DMS53 treated with DMSO at 0.1 percent for 48 hours (cell line): Measurements from ENCODE around the gene LYSMD1.

ENCODE experiments used
- DNase-seq: peaks from one replicate; lab custom pipeline; 2025; ENCODE audit not compliant: unreplicated experiment; lab: John Stamatoyannopoulos, UW

The LYSMD1 gene

DNA sequence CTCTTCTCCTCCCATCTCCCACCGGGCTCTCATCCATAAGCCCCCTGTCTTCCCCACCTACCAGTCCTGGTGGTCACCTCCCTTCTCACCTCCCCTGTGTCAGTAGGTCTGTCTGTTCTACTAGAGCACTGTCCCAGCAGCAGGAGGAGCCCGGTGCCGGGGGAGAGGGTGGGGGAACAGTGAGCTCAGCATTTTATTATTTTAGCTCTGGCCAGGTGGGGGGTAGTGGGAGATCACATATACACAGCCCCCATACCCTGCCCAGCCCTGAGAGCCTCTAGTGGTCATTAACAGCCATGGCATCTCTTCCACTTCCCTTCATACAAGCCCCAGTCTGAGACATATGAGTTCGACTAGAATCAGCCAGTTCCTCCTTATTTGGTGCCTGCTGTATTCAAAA lies 10.2 kb upstream of the LYSMD1 start, which contains the start of gene TMOD4:
Gene TMOD4, minus strand, starts transcription at position 119 of the 400 bp plus-strand sequence. CDS start 1,106 bp downstream, outside the sequence.
- no peak for DNase-seq

DNA sequence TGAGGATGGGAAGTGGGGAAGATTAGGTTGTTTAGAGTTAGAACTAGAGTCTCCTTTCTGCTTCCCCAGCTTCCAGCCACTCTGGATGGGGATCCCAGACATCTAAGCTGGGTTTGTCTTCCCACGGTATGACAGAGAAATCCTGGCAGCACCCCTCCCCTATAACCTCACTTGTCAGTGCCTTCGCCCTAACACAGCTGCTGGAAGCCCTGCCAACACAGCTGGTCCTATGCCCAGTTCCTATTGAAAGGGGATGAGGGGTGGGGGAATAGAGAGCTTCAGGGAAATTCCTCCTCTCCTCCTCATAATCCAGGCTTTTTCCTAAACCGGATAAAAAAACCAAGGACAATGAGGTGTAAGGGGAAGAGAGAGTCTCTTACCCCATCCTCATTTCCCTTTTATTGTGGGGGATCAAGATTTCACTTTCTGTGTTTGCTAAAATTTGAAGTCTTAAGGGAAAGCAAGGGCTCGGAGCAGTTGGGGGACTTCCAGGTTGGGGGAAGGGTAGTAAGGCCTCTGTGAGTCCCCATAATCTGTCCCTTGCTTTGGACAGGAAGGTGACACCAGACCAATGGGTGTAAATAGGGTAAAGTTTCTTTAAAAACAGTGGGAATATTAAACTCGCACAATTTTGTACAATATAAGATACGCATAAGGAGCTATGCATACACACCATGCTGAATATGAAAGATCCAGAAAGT lies 9.5 kb upstream of the LYSMD1 start:
- DNase-seq = no peak

DNA sequence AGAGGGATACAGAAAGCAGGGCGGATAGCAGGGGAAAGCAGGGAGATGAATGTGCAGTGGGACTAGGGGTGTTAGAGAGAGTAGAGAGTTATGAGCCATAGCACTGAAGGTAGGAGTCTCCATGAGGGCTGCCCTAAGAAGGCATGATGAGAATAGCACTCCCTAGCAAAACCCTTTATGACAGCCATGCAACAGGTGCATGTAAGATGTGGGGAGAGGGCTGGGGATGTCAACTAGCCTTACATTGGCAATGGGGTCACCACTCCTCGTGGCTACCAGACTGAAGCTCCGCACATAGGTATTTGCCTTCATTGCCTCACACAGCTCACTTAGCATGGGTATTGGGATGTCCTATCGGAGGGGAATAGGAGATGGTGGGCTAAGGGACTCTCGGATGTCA lies 5.5 kb upstream of the LYSMD1 start:
- no peak for DNase-seq

- DNase-seq = no peak
Measured at GRCh38 chr1:151167116-151167515, 1.4 kb upstream of the LYSMD1 start.

DNA sequence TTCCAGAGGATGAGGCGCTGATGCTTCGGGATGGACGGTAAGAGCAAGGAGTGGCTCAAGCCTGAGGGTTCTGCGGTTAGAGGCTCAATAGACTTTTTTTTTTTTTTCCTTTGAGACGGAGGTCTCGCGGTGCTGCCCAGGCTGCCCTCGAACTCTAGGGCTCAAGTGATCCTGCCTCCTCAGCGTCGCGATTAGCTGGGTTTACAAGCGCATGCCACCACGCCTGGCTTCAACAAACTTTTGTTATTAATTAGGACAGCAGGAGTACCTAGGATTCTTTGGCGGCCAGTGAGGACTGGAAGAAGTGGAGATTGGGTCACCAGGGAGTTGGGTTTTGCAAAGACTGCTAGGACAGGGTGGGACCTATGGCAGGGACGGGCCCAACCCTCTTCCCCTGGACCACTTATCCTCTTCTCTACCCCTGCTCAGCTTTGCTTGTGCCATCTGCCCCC lies 829 bp upstream of the LYSMD1 start:
- DNase-seq = no peak

- no peak for DNase-seq
Measured at GRCh38 chr1:151165281-151165737, 393 bp downstream of the LYSMD1 start.

DNA sequence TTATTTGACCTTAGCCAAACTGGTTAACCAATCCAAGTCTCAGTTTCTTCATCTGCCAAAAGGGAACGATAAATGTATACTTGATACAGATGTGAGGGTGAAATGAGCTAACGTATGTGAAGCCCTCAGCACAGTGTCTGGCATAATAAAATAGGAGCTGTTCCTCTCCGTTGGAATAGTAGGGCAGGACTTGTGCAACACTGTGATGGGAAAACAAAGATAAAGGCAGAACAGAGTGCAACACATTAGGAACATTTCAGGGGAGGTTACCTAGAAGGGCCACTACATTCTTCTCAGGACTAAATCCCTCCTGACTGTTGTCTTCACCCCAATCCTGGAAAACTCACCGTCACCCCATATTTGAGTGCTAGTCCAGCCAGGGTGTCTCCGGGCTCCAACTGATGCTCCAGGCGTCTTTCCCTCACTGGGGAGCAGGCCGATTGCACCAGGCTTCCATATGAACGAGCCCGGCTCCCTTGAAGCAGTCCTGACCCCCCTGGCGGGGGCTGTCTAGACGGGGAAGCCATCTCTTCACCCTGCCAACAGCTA lies 896 bp downstream of the LYSMD1 start:
- no peak for DNase-seq

- DNase-seq = no peak
Measured at GRCh38 chr1:151159373-151159772, 6.3 kb downstream of the LYSMD1 start.

GRCh38 chr1:151158751-151159251 lies 6.9 kb downstream of the LYSMD1 start:
- DNase-seq = no peak

DNA sequence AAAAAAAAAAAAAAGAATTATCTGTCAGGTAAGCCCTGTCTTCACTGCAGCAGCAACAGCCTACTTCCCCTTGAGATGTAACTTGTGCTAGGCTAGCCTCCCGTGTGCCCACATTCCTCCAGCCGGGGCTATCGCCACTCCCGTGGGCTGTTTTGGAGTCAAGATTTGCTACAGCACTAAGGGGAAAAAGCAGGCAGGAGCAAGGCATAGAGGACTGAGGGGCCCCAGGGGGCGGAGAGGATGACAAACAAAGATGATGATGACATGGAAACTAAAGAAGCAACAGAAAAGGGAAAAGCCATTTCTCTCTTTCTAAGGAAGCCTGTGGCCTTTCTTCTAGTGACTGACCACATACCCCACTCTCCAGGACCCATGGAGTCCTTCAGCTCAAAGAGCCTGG lies 7.4 kb downstream of the LYSMD1 start:
- no peak for DNase-seq

GRCh38 chr1:151157067-151157531 lies 8.6 kb downstream of the LYSMD1 start:
- no peak for DNase-seq

DNA sequence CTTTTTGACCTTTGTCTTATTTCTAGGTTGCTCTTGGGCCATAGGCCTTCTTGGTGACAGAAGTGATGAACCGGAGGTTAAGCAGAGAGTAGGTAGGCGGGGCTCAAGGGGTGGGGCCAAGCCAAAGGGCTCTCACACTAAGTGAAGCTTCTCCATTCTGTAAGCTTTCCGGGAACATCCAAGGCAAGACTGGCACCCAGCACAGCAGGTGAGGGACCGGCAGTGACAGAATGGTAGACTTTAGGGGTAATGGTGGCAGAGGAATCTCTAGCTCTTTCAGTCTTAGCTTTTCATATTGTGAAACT lies 9.2 kb downstream of the LYSMD1 start, which contains the start of gene TNFAIP8L2:
Gene TNFAIP8L2, plus strand, starts transcription at position 135 of the 305 bp plus-strand sequence. CDS start 2,049 bp downstream, outside the sequence.
- DNase-seq = no peak

- no peak for DNase-seq
Measured at GRCh38 chr1:151147665-151148064, 18.0 kb downstream of the LYSMD1 start.

DNA sequence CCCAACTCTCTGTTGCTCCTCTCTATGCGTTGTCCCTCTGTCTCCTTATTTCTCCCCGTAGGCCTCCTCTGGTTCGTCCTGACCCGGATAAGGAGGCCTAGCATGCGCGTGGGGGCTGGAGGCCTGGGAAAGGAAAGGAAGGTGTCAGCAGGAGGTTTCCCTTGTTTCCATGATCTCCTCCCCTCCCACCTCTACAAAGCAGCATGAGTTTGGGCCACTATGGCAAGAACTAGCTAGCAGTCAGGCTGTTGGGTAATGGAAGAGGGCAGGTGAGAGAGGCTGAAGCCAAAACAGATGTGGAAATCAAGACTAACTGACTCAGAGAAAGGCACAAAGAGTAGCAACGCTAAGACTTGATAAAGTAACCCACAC lies 18.6 kb downstream of the LYSMD1 start:
- DNase-seq = no peak

DNA sequence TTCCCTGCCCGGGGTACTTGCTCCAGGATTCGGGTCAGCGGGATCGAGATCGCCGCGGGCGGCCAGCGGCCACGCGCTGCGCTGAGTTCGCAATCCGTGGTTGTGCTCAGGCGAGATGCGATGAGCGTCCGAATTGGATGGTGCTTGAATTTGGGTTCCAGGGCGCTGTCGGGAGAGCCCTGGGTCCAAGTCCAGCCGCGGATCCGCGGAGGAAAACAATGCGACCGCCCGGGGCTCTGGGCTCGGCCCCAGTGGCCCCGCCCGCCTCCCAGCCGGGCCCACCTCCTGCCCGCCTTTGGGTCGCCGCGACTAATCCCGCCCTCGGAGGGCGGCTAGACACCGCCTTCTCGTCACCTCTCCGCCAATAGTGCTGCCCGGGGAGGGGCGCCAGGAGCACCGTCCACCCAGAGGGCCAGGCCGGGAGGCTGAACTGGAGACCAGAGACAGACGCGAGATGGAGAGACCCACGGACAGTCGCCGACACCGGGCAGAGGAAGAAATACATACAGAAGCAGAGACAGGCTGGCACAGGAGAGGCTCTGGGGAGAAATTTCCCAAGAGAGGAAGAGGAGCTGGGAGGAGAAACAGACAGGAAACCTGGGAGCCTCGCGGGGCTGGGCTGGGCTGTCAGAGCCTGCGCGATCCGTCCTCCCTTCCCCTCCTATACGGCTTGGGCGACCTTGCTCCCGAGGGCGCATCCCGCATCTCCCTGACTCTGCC lies 19.1 kb downstream of the LYSMD1 start, which contains the start of gene SEMA6C:
Gene SEMA6C, minus strand, starts transcription at position 220 of the 720 bp plus-strand sequence. CDS start 4,010 bp downstream, outside the sequence.
- peak; percentile 88 for DNase-seq

- DNase-seq = no peak
Measured at GRCh38 chr1:151146072-151146411, 19.7 kb downstream of the LYSMD1 start.

DNA sequence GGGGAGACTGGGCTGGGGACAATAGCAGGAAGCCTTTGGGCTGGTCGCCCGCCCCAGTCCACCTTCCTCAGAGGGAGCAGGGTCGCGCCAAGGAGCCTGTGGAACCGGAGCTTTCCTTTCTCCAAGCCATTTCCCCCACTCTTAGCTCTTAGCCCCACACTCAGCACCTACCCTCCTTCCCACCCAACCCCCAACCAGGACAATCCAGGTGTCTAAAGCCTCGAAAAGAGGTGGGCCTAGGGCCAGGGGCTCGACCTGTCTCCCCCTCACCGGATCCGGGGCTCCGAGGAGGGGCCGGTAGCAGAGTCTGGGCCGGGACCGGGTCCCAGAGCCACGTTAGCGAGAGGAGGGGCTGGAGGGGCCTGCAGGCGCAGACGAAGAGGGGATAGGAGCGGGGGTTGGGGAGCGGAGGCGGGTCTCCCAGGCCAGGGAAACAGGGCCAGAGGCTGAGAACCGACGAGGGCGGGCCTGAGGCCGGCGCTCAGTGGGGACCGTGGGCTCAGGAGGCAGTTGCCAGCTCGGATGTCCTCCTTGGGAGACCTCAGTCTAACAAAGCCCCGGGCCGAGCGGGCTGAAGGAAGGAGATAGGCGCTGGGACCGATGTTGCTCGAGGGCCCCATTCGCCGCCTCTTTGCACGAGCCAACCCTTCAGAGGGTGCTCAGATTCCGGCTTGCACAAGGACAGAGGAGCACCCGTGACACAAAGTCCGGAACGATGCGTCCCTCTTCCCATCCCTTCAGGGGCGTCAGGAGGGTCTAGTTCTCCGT lies 20.2 kb downstream of the LYSMD1 start:
- DNase-seq = peak; percentile 12

DNA sequence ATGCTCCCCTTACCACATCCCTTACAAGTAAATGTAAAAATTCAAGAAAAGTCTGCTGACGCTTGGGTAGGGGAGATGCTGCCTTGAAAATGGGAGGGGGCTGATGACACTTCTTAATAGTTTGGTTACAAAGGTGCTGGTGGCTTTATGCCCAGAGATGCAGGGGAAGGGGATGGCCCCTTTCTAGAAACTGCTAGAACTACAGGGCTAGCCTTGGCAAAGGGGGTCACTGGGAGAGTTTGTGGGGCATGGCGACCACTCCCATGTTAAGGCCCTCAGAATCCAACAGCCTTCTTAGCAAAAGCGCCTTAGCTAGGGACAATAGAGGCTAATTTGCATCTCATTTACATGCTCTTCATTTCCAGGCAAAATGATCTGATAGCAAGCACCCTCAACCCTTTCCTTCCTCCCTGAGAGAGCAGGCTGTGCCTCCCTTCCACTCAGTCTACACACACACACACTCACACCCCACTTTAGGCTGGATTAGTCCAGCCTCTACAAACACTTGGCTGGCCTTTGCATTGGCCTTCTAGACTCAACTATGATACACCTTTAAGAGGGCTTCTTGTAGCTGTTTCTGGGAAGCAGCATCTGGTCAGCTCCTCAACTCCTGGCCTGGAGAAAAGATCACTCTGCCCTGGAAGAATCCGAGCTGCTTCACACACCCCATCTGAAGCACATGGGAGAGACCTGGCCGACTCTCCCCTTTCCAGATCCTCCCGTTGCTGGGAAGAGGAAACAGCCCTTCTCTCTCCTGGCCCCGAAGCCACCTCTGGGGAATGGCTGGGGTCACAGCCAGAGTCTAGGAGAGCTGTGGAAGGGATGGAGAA lies 21.0 kb downstream of the LYSMD1 start:
- no peak for DNase-seq

- DNase-seq = no peak
Measured at GRCh38 chr1:151143986-151144385, 21.7 kb downstream of the LYSMD1 start.

DNA sequence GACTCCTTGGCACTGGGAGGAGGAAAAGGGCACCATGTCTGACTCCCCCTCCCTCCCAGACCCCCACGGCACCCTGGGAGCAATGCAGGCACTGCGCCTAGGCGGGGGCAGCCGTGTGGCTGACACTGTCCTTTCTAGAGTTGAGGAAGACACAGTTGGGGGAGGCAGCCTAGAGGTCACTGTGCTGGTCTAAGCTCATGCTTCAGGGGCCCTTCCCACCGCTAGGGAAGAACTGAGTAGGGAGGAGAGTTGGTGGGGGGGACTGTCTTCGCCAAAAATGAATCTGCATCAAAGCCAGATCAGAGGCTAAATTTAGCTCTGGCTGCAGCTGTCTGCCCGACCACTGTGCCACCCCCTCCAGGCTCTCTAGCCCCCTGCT lies 22.7 kb downstream of the LYSMD1 start:
- DNase-seq = no peak
